Embryonic facial prominence (tissue), 1 donor: ENCODE data around the gene GIPC2.
A peak's percentile ranks its signal among the peaks of the same experiment; 100 is the strongest.
"Not testable (repeated sequence)": the region's sequence is repeated elsewhere in the genome, so short reads cannot be mapped to it uniquely, and the experiment has no call there.

Experiments used
- DNase-seq: peaks from one replicate; pipeline ENCODE4 v3.0.0-alpha.2; 2016; ENCODE audit errors: extremely low spot score

GIPC2 gene

GRCh38 chr1:78045926-78046778, at the start of gene GIPC2:
Gene GIPC2 (plus strand): TSS chr1:78045966. CDS start chr1:78046095, 129 bp downstream.
- DNase-seq: no peak

DNA sequence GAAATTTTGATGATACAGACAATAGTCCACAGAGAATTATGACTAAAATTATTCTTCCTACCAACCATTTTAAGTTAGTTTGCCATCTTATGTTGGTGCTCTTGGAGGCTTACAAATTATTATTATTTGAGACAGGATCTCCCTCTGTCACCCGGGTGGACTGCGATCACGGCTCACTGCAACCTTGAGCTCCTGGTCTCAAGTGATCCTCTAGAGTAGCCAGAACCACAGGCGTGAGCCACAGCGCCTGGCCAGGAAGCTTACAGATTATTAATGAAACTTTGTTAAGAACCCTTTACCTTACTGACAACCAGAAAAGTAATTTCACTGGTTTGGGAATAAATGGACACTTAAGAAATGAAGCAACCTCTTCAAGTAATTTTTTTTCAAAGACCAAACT, 49.0 kb upstream of the GIPC2 start:
- no peak for DNase-seq

- DNase-seq: not testable (repeated sequence)
Observed at GRCh38 chr1:78000536-78000935, 45.2 kb upstream of the GIPC2 start.

DNA sequence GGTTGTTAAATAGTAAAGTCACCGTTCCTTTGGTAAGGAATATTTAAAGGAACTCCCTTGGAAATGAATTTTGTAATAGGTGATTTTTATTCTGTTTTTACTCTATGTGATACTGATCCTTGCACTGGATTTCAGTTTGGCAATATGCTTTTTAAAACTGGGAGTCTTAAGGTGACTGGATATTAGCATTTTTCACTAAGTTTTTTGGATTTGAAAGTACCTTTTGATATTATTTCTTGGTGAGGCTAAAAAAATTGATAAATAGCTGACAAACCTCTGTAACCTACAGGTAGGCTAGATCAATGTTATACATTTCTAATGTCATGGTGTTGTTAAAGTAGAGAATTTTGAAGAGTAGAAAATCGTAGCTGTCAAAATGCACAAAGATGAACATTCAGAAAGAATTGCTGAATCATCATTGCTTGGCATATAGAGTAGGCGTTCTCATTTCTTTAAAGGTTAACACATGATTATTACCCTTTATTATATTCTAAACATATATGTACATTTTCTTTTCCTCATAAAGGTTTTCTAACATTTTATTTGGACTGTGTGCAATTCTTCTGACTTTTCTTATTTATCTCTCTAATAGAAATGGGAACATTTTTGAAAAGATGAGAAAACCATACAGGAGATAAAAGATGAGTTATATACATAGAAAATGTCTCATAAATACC, 42.6 kb upstream of the GIPC2 start:
- DNase-seq: no peak

- peak; percentile 77 for DNase-seq
Observed at GRCh38 chr1:78003882-78004718, 41.7 kb upstream of the GIPC2 start.

DNA sequence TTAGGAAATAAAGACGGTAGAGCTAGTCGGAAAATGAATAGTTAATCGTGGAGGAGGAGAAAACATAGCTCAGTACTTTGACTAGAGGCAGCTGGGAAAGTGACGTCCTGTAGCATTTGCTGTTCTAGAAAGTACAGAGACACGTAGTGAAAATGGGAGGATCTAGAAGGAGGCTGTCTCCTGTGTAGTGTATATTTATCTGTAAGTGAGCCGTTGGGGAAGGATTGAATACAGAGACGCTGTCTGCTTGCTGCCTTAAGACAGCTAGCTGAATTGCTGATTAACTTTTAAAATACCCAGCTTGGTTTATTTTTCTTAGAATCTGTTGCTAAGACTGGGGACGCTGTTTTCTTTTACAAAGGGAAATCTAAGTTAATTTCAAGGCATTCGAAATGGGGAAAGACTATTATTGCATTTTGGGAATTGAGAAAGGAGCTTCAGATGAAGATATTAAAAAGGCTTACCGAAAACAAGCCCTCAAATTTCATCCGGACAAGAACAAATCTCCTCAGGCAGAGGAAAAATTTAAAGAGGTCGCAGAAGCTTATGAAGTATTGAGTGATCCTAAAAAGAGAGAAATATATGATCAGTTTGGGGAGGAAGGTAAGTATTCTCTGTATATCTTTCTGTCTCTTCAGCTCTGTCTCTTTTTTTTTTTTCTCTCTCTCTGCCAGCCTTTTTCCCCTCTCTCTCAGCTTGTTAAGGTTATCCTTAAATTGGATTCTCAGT, 40.9 kb upstream of the GIPC2 start, which contains the start of gene DNAJB4:
Gene DNAJB4 (plus strand): TSS at position 221 of the 729 bp plus-strand sequence. CDS start 172 bp downstream, at position 393.
- peak; percentile 99 for DNase-seq

DNA sequence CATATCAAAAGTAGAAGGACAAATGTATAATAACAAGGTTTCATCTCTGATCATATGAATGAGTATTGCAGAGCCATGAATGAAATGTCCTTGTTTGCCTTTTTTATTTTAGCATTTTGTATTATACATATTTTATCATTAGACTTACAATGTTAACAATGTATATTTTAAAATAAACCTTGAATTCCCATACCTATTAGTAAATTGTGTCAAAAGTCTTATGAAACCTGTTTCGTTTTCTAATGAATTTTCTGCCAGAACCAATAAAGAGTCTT, 40.4 kb upstream of the GIPC2 start:
- DNase-seq: no peak

GRCh38 chr1:78005755-78006154, 40.0 kb upstream of the GIPC2 start:
- peak; percentile 89 for DNase-seq

DNA sequence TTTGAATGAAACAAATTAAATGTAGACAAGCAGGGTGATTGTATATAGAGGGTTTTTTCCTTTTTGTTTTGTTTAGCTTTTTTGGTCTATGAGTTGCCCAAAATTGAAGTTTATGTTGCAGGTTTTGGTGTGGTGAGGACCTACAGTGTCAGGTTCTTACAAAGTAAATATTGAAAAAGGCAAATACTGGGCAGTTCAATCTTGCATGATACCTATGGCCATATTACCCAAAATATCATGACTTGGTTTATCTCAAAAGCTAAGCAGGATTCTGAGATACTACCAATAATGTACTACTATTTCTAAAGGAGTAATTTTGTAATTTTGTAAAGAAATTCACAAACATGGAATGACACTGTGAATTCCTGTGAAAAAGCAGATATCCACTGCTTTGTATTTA, 39.2 kb upstream of the GIPC2 start:
- DNase-seq: no peak

- no peak for DNase-seq
Observed at GRCh38 chr1:78007677-78008341, 38.0 kb upstream of the GIPC2 start.

DNA sequence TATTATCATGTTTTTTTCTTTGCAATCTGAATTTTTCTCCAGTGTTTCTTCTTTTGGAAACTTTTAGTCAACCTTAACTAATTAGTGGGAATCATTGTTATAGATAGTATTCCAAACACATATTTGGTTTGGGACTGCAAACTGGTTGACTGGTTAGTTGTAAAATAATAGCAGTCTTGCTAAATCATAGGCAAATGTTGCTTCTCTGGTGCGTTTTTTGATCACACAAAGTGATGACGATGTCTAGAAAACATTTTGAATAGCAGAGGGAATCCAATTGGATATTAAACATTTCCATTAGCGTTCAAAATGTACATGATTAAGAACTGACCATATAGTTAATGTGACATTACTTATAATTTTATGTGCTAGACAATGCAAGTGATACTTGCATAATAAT, 36.5 kb upstream of the GIPC2 start:
- no peak for DNase-seq

DNA sequence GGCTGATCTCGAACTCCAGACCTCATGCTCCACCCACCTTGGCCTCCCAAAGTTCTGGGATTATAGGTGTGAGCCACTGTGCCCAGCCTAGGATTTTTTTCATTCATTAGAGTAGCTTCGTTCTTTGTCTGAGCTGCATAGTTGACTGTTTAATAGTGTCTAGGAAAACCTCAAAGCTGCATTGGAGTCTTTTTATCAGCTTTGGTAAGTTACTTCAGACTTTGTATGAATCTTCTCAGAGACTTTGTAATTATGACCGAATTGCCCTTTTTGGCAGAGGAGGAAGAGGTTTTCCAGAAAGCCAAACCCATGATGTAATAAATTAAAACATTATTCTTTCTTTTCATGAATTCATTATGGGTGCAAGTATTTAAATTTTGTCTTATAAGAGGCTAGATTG, 35.9 kb upstream of the GIPC2 start:
- DNase-seq: no peak

GRCh38 chr1:78011050-78011449, 34.7 kb upstream of the GIPC2 start:
- no peak for DNase-seq

DNA sequence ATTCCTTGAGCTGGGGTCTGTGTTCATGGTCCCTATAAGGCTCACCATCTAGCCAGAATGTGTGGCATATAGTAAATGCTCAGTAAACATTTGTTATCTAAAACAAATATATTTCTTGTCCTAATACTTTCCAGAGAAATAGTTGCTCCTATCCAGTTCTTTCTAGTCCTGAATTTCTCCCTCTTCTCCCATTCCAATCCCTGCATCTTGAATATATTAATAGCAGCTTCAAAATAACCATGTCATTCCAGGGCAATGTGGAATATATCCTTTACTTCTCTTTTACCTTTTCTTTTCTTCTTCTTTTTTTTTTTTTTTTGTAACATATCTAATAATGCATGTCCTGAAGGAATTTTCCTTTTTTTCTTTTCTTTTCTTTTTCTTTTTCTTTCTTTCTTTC, 30.6 kb upstream of the GIPC2 start:
- DNase-seq: no peak

DNA sequence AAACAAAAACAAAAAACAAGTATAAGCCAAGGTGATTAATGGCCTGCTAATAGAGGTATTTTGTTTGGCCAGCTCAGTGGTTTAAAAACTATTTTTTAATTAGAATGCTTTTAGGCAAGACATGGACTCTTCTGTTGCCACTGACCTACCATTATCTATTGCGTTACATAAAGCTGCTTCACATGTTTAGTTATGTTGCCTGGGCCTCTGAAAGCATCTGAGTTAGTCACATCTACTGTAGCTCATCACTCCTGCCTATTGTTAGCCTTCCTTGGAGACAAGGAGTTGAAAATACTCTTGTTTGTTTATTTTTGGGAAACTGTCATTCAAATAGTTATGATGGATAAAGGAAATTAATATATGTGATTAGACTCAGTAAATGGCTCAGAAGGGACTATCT, 26.7 kb upstream of the GIPC2 start:
- no peak for DNase-seq

DNA sequence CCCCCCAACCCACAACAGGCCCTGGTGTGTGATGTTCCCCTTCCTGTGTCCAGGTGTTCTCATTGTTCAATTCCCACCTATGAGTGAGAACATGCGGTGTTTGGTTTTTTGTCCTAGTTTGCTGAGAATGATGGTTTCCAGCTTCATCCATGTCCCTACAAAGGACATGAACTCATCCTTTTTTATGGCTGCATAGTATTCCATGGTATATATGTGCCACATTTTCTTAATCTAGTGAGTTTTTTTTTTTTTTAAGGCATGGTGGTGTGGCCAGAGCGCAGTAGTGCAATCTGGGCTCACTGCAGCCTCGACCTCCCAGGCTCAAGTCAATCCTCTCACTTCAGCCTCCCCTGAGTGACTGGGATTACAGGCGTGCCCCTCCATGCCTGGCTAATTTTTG, 24.6 kb upstream of the GIPC2 start:
- DNase-seq: not testable (repeated sequence)

GRCh38 chr1:78029793-78030192, 16.0 kb upstream of the GIPC2 start:
- DNase-seq: no peak

GRCh38 chr1:78032996-78033796, 12.6 kb upstream of the GIPC2 start:
- no peak for DNase-seq

DNA sequence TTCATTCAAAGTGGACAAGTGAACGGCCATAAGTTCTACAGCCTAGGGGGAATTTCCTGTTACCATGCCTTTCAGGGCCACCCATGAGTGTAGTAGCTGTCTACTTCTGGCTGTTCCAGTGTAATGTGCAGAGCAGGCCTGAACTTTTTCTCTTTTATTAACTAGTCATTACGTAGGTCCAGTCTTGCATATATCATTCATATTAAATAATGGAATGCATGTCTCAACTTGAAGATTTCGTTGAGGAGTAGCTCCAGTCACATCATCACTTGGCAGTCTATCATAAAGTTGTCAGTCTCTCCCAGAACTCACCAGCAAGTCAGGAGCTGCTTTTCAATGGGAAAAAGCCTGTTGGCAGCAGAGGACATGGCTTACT, 12.0 kb upstream of the GIPC2 start:
- DNase-seq: no peak

- no peak for DNase-seq
Observed at GRCh38 chr1:78035121-78035520, 10.6 kb upstream of the GIPC2 start.
